RPMI8226 (cell line): ENCODE data around the gene KLHL12.
"Not testable (repeated sequence)": the region's sequence is repeated elsewhere in the genome, so short reads cannot be mapped to it uniquely, and the experiment has no call there.

ENCODE experiments used
- DNase-seq: peaks from one replicate; pipeline ENCODE4 v3.0.0-alpha.2; 2015

Gene KLHL12

GRCh38 chr1:202945483-202945882 is 18.4 kb upstream of the KLHL12 start:
- DNase-seq: no peak

- DNase-seq: no peak
Measured at GRCh38 chr1:202944438-202944921, 17.4 kb upstream of the KLHL12 start.

- no peak for DNase-seq
Measured at GRCh38 chr1:202942426-202942825, 15.4 kb upstream of the KLHL12 start.

- no peak for DNase-seq
Measured at GRCh38 chr1:202941372-202941771, 14.3 kb upstream of the KLHL12 start.

- DNase-seq: no peak
Measured at GRCh38 chr1:202940561-202940960, 13.5 kb upstream of the KLHL12 start.

GRCh38 chr1:202938287-202938925 is 11.4 kb upstream of the KLHL12 start:
- no peak for DNase-seq

GRCh38 chr1:202936409-202936808 is 9.4 kb upstream of the KLHL12 start:
- DNase-seq: not testable (repeated sequence)

- no peak for DNase-seq
Measured at GRCh38 chr1:202935844-202936243, 8.8 kb upstream of the KLHL12 start.

GRCh38 chr1:202934755-202935154 is 7.7 kb upstream of the KLHL12 start:
- DNase-seq: no peak

GRCh38 chr1:202932476-202932875 is 5.4 kb upstream of the KLHL12 start:
- DNase-seq: no peak

- DNase-seq: no peak
Measured at GRCh38 chr1:202923533-202923932, 3.5 kb downstream of the KLHL12 start.

GRCh38 chr1:202919615-202920014 is 7.4 kb downstream of the KLHL12 start:
- no peak for DNase-seq

- DNase-seq: no peak
Measured at GRCh38 chr1:202915146-202915545, 11.9 kb downstream of the KLHL12 start.

GRCh38 chr1:202912476-202912875 is 14.6 kb downstream of the KLHL12 start:
- not testable (repeated sequence) for DNase-seq

- no peak for DNase-seq
Measured at GRCh38 chr1:202909494-202909893, 17.5 kb downstream of the KLHL12 start.

GRCh38 chr1:202908998-202909397 is 18.0 kb downstream of the KLHL12 start:
- no peak for DNase-seq

- DNase-seq: no peak
Measured at GRCh38 chr1:202905331-202905730, 21.7 kb downstream of the KLHL12 start.

- not testable (repeated sequence) for DNase-seq
Measured at GRCh38 chr1:202903808-202904207, 23.2 kb downstream of the KLHL12 start.

- no peak for DNase-seq
Measured at GRCh38 chr1:202901555-202901954, 25.5 kb downstream of the KLHL12 start.

GRCh38 chr1:202892501-202892900 is 34.5 kb downstream of the KLHL12 start:
- no peak for DNase-seq

GRCh38 chr1:202890392-202890791 is 36.6 kb downstream of the KLHL12 start:
- no peak for DNase-seq

- DNase-seq: peak; percentile 99
Measured at GRCh38 chr1:202888531-202889360, 38.3 kb downstream of the KLHL12 start, which contains the start of gene RABIF. Gene RABIF (minus strand): TSS chr1:202889149. CDS start chr1:202889098, 51 bp downstream.

GRCh38 chr1:202888221-202888530 is 38.9 kb downstream of the KLHL12 start:
- DNase-seq: no peak

- no peak for DNase-seq
Measured at GRCh38 chr1:202880961-202881460, 46.0 kb downstream of the KLHL12 start.
